ENCODE results near the gene NTSR1.

Gene NTSR1

GRCh38 chr20:62744741-62745191 lies 36.1 kb downstream of the NTSR1 start:
- TF ChIP-seq CTCF (IDR thresholded peaks at IDR 0.05; ENCODE audit: low read depth, low read length) = no peak
- no peak for DNase-seq (ENCODE audit: low read depth, low spot score)
- no peak overlapping the region for H3K4me3 ChIP-seq (ENCODE audit: low read depth, low read length)
- in situ Hi-C loops (cut with HindIII; ENCODE audit: low sequenced_read_pairs) = no loop called here

DNA sequence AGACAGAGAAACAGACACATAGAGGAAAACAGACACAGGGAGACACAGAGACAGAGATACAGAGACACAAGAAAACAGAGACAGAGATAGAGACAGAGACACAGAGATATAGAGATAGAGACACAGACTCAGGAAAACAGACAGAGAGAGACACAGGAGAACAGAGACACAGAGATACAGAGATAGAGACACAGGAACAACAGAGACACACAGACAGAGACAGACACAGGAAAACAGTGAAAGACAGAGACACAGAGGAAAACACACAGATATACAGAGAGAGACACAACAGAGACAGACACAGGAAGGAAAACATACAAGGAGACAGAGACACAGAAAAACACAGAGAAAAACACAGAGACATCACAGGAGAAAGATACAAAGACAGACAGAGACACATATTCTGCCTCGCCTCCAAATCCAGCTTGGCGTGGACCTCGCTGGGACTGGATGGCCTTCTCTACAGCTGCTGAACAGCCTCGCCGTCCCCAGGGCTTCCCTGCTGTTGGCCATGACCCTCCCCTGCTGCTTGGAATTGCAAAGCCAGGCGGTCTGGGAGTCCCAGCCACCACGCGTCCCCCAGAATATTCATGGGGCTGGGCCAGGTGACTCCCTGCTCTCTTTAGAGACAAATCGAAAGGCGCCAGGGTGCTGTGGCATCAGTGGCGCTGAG lies 36.8 kb downstream of the NTSR1 start:
- no peak for DNase-seq (ENCODE audit: low read depth, low spot score)
- no peak overlapping the region for H3K4me3 ChIP-seq (ENCODE audit: low read depth, low read length)
- no peak for TF ChIP-seq CTCF (IDR thresholded peaks at IDR 0.05; ENCODE audit: low read depth, low read length)
- in situ Hi-C loops (cut with HindIII; ENCODE audit: low sequenced_read_pairs) = no loop called here

- H3K4me3 ChIP-seq (ENCODE audit: low read depth, low read length) = no peak overlapping the region
- in situ Hi-C loops (cut with HindIII; ENCODE audit: low sequenced_read_pairs) = no loop called here
- TF ChIP-seq CTCF (IDR thresholded peaks at IDR 0.05; ENCODE audit: low read depth, low read length) = no peak
- DNase-seq (ENCODE audit: low read depth, low spot score) = no peak
Observed at GRCh38 chr20:62745952-62746288, 37.3 kb downstream of the NTSR1 start.

- no peak for DNase-seq (ENCODE audit: low read depth, low spot score)
- no peak for TF ChIP-seq CTCF (IDR thresholded peaks at IDR 0.05; ENCODE audit: low read depth, low read length)
- no peak overlapping the region for H3K4me3 ChIP-seq (ENCODE audit: low read depth, low read length)
- in situ Hi-C loops (cut with HindIII; ENCODE audit: low sequenced_read_pairs) = no loop called here
Observed at GRCh38 chr20:62748311-62748710, 39.7 kb downstream of the NTSR1 start.

- H3K4me3 ChIP-seq (ENCODE audit: low read depth, low read length) = no peak overlapping the region
- in situ Hi-C loops (cut with HindIII; ENCODE audit: low sequenced_read_pairs) = no loop called here
- no peak for DNase-seq (ENCODE audit: low read depth, low spot score)
- no peak for TF ChIP-seq CTCF (IDR thresholded peaks at IDR 0.05; ENCODE audit: low read depth, low read length)
Observed at GRCh38 chr20:62749851-62750445, 41.3 kb downstream of the NTSR1 start.

DNA sequence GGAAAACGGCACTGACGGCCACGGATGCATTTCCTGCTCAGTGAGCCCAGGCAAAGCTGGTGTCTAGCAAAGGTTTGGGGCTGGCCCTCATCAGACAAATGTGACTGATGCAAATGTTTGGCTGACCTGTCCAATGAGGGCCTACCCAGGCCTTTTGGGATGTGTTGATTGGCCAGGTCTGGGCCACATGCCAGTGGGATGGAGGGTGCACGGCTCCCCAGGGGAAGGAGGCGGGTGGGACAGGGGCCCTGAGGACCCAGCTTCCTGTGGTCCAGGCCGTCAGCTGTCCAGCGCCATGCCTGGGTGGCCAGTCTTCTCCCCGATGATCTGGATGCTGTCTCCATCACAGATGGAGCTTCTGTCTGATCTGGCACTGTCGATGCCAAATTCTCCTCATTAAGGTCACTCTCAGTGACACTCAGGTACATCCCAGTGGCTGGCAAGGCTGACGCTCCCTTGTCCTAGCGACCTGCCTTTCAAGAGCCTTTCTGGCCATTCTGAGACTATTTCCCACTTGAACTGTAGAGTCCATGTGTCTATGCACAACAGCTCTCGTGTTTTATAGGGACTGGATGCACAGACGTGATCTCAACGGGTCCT lies 43.0 kb downstream of the NTSR1 start:
- no peak for DNase-seq (ENCODE audit: low read depth, low spot score)
- TF ChIP-seq CTCF (IDR thresholded peaks at IDR 0.05; ENCODE audit: low read depth, low read length) = no peak
- in situ Hi-C loops (cut with HindIII; ENCODE audit: low sequenced_read_pairs) = no loop called here
- H3K4me3 ChIP-seq (ENCODE audit: low read depth, low read length) = no peak overlapping the region

Measured in astrocyte of the spinal cord (primary cell).